ENCODE data around the gene POLE. TPM values are rescaled to one million over a fixed set of nuclear protein-coding genes. Genes with fewer than 3 reads are reported as not detected.

The POLE gene
- total RNA-seq, 3 donors from 2014 or later, result 45.0 to 72.2 (median 55.1) TPM

DNA sequence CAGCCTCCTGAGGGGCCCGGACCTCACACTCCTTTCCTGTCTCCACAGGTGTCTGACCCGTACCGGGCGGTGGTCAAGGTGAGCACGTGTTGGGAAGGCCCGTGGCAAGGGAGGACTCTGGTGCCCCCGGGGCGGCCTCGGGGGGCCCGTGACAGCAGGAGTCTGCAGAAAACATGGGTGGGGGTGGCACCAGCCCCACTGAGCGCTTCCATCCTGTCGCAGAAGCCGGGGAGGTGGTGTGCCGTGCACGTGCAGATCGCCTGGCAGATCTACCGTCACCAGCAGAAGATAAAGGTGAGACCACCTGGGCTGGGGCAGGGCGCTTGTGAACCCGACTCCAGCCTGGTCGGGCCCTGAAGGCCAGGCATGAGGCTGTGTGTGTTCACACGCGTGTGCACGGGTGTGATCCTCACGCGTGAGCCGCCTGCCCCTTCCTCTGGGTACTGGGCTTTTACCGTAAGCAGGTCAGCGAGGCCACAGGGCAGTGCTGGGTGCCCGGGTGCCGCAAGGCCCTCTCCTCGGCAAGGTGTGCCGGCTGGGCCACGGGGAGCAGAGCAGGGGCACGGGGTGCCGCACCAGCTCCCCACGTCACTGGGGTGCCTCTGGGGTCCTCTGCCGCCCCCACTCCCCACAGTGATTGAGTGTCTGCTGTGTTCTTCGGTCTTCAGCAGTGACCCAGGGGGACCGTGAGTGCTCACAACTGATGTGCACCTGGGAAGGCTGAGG lies 112.7 kb downstream of the POLE start:
- TF ChIP-seq, protein P1, sequence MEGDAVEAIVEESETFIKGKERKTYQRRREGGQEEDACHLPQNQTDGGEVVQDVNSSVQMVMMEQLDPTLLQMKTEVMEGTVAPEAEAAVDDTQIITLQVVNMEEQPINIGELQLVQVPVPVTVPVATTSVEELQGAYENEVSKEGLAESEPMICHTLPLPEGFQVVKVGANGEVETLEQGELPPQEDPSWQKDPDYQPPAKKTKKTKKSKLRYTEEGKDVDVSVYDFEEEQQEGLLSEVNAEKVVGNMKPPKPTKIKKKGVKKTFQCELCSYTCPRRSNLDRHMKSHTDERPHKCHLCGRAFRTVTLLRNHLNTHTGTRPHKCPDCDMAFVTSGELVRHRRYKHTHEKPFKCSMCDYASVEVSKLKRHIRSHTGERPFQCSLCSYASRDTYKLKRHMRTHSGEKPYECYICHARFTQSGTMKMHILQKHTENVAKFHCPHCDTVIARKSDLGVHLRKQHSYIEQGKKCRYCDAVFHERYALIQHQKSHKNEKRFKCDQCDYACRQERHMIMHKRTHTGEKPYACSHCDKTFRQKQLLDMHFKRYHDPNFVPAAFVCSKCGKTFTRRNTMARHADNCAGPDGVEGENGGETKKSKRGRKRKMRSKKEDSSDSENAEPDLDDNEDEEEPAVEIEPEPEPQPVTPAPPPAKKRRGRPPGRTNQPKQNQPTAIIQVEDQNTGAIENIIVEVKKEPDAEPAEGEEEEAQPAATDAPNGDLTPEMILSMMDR (IDR thresholded peaks at IDR 0.05), result no peak
- ATAC-seq, result no peak
- DNase-seq, result no peak
- intact Hi-C loops (cut with DNase I, micrococcal nuclease), result no loop called here
- H3K4me1 ChIP-seq (ENCODE audit: low read depth), result no peaks in the 10 kb centered on the region
- H3K9me3 ChIP-seq, result no peaks in the 10 kb centered on the region
- no peaks in the 10 kb centered on the region for H3K36me3 ChIP-seq (ENCODE audit: low read depth)
- no peak overlapping the region for H3K4me3 ChIP-seq

Small RNA genes lying within 50 kb of the gene (microRNA-seq; reads per million reads assigned to microRNA genes)
- 0.93 reads per million for gene MIR6763

Other genes with a start within 250 kb of the POLE start
- 10 to 100 TPM; 54.7 to 68.5 (median 55.6) TPM for gene FBRSL1, start 197.2 kb downstream of the POLE start, total RNA-seq
- gene LRCOL1, start 76.8 kb downstream of the POLE start, total RNA-seq, result not detected
- gene P2RX2, start 68.6 kb downstream of the POLE start, total RNA-seq, result 1 to 10 TPM in 1 of 3 donors, under 1 TPM in 2; 0.19 to 1.4 (median 0.32) TPM
- 100 to 1,000 TPM in 1 of 3 donors, 10 to 100 TPM in 2; 52.1 to 141 (median 66.3) TPM for gene PXMP2, start 245 bp upstream of the POLE start, total RNA-seq
- gene PGAM5, start 23.5 kb upstream of the POLE start, total RNA-seq, result 10 to 100 TPM; 25.5 to 38.9 (median 30.9) TPM
- 10 to 100 TPM; 48.3 to 60.7 (median 52.5) TPM for gene ANKLE2, start 74.5 kb upstream of the POLE start, total RNA-seq
- gene GOLGA3, start 141.5 kb upstream of the POLE start, total RNA-seq, result 10 to 100 TPM; 71.6 to 91.0 (median 89.6) TPM
- gene CHFR, start 200.3 kb upstream of the POLE start, total RNA-seq, result 10 to 100 TPM; 50.6 to 65.9 (median 50.7) TPM